WTC11 (cell line): ENCODE data around the gene MASP1. TPM values are rescaled to one million over a fixed set of nuclear protein-coding genes. Genes with fewer than 3 reads are reported as not detected.

ENCODE experiments used
- ATAC-seq: fragments of 200-7000 bp; cut with Tn5 transposase; 2 replicates; pipeline ENCODE4 v1.10.0; 2021; ENCODE audit warnings: mild to moderate bottlenecking, moderate library complexity
- CTCF ChIA-PET: fragments of 300-600 bp; sonication (Branson Sonifier 250); formaldehyde crosslinking; loops from one replicate; lab custom pipeline; 2021; ENCODE audit warnings: antibody characterized with exemption; lab: Charles Lee
- POLR2A ChIA-PET: fragments of 350-600 bp; sonication (Branson Sonifier 250); formaldehyde crosslinking; loops from one replicate; lab custom pipeline; 2021; ENCODE audit warnings: antibody characterized with exemption; lab: Charles Lee
- DNase-seq: peaks from one replicate; pipeline ENCODE4 v3.0.0; 2021; ENCODE audit warnings: low spot score
- H3K27ac Mint-ChIP-seq: 2 replicates; pipeline ENCODE4 v1.8.0; 2021; ENCODE audit warnings: mixed read lengths
- H3K27me3 Mint-ChIP-seq: 2 replicates; pipeline ENCODE4 v1.8.0; 2021; ENCODE audit warnings: low read depth, mild to moderate bottlenecking, moderate library complexity, mixed read lengths
- H3K36me3 Mint-ChIP-seq: 2 replicates; pipeline ENCODE4 v1.8.0; 2021; ENCODE audit warnings: mixed read lengths
- H3K4me1 Mint-ChIP-seq: 2 replicates; pipeline ENCODE4 v1.8.0; 2022; ENCODE audit warnings: mixed read lengths
- H3K4me3 Mint-ChIP-seq: 2 replicates; pipeline ENCODE4 v1.8.0; 2021; ENCODE audit warnings: mild to moderate bottlenecking, moderate library complexity, mixed read lengths
- H3K9me3 Mint-ChIP-seq: 2 replicates; pipeline ENCODE4 v1.8.0; 2021; ENCODE audit warnings: mixed read lengths
- ATF2 ChIP-seq: sonication (generic); formaldehyde crosslinking; IDR thresholded peaks from 2 replicates; pipeline ENCODE4 v1.8.1; 2022; ENCODE audit warnings: low read depth, missing genetic modification reagents, borderline replicate concordance
- ATF6 ChIP-seq: sonication (generic); formaldehyde crosslinking; IDR thresholded peaks from 2 replicates; pipeline ENCODE4 v1.8.1; 2023; ENCODE audit warnings: mild to moderate bottlenecking, missing genetic modification reagents
- CTCF ChIP-seq: fragments of 200-600 bp; IDR thresholded peaks from 2 replicates; pipeline ENCODE4 v1.8.0; 2022; ENCODE audit warnings: antibody characterized with exemption
- FOXK1 ChIP-seq: sonication (generic); formaldehyde crosslinking; IDR thresholded peaks from 2 replicates; pipeline ENCODE4 v1.8.0; 2022; ENCODE audit warnings: mild to moderate bottlenecking, moderate library complexity, missing genetic modification reagents
- FOXP1 ChIP-seq: sonication (generic); formaldehyde crosslinking; IDR thresholded peaks from 2 replicates; pipeline ENCODE4 v1.8.0; 2022; ENCODE audit warnings: missing genetic modification reagents, mild to moderate bottlenecking, moderate library complexity, borderline replicate concordance
- JUN ChIP-seq: sonication (generic); formaldehyde crosslinking; IDR thresholded peaks from 2 replicates; pipeline ENCODE4 v1.8.0; 2023; ENCODE audit warnings: mild to moderate bottlenecking, missing genetic modification reagents
- KAT7 ChIP-seq: sonication (generic); formaldehyde crosslinking; IDR thresholded peaks from 2 replicates; pipeline ENCODE4 v1.8.1; 2023; ENCODE audit warnings: missing genetic modification reagents, mild to moderate bottlenecking, borderline replicate concordance
- MXD4 ChIP-seq: fragments of 250-450 bp; sonication (Bioruptor Pico); IDR thresholded peaks from 2 replicates; pipeline ENCODE4 v1.8.0; 2021; ENCODE audit warnings: mild to moderate bottlenecking, moderate library complexity, borderline replicate concordance
- PRRX2 ChIP-seq: fragments of 250-450 bp; sonication (Bioruptor Pico); IDR thresholded peaks from 2 replicates; pipeline ENCODE4 v1.8.0; 2021; ENCODE audit warnings: mild to moderate bottlenecking
- RORB ChIP-seq: fragments of 250-450 bp; sonication (Bioruptor Pico); IDR thresholded peaks from 2 replicates; pipeline ENCODE4 v1.9.0; 2021; ENCODE audit warnings: mild to moderate bottlenecking
- TEAD1 ChIP-seq: sonication (generic); formaldehyde crosslinking; IDR thresholded peaks from 2 replicates; pipeline ENCODE4 v1.8.0; 2022; ENCODE audit warnings: mild to moderate bottlenecking, missing genetic modification reagents
- TEAD4 ChIP-seq: sonication (generic); formaldehyde crosslinking; IDR thresholded peaks from 2 replicates; pipeline ENCODE4 v1.8.0; 2022; ENCODE audit warnings: mild to moderate bottlenecking, missing genetic modification reagents
- ZBTB43 ChIP-seq: sonication (generic); formaldehyde crosslinking; IDR thresholded peaks from 2 replicates; pipeline ENCODE4 v1.8.1; 2023; ENCODE audit warnings: mild to moderate bottlenecking, missing genetic modification reagents
- ZNF219 ChIP-seq: sonication (generic); formaldehyde crosslinking; IDR thresholded peaks from 2 replicates; pipeline ENCODE4 v1.8.0; 2023; ENCODE audit warnings: missing genetic modification reagents, mild to moderate bottlenecking, borderline replicate concordance
- ZNF232 ChIP-seq: sonication (generic); formaldehyde crosslinking; IDR thresholded peaks from 2 replicates; pipeline ENCODE4 v1.8.0; 2022; ENCODE audit warnings: mild to moderate bottlenecking, missing genetic modification reagents
- ZNF396 ChIP-seq: fragments of 250-450 bp; sonication (Bioruptor Pico); IDR thresholded peaks from 2 replicates; pipeline ENCODE4 v1.8.0; 2021; ENCODE audit warnings: mild to moderate bottlenecking, moderate library complexity, borderline replicate concordance
- ZNF416 ChIP-seq: fragments of 250-450 bp; sonication (Bioruptor Pico); IDR thresholded peaks from 2 replicates; pipeline ENCODE4 v1.9.0; 2021; ENCODE audit warnings: mild to moderate bottlenecking, inconsistent platforms
- ZNF425 ChIP-seq: fragments of 250-450 bp; sonication (Bioruptor Pico); conservative IDR thresholded peaks from 2 replicates; pipeline ENCODE4 v1.9.0; 2021; ENCODE audit warnings: mild to moderate bottlenecking
- ZNF512 ChIP-seq: sonication (generic); formaldehyde crosslinking; IDR thresholded peaks from 2 replicates; pipeline ENCODE4 v1.8.1; 2022; ENCODE audit warnings: missing genetic modification reagents, borderline replicate concordance
- ZSCAN18 ChIP-seq: fragments of 250-450 bp; sonication (Bioruptor Pico); IDR thresholded peaks from 2 replicates; pipeline ENCODE4 v2.1.2; 2022; ENCODE audit warnings: mild to moderate bottlenecking, moderate library complexity
- total RNA-seq: library from RNA; stranded (reverse); gene quantifications from 3 replicates; pipeline ENCODE4 v1.2.3, GENCODE V29; 2021

The MASP1 gene
- total RNA-seq, 1 experiment from 2014 or later = 2.2 TPM

GRCh38 chr3:187291001-187291511 lies 481 bp downstream of the MASP1 start:
- H3K36me3 Mint-ChIP-seq = no peaks in the 10 kb centered on the region
- peak; percentile 51 for ATAC-seq
- TF ChIP-seq RORB (no peak), FOXK1 (CRISPR knock-in tag) (no peak), PRRX2 (no peak), ZNF396 (CRISPR knock-in tag) (no peak), ZNF512 (CRISPR knock-in tag) (no peak), ZBTB43 (no peak)
- H3K4me1 Mint-ChIP-seq = peaks cover 62% of the 10 kb centered on the region
- ChIA-PET CTCF (interaction anchor here (0.8 to 1.8 kb wide), 8 partner anchors 12 to 388 kb away, joined by 3 to 8 read pairs (median 4); partner anchors contain the start of gene RPL39L), POLR2A (no interaction called here)
- no peak overlapping the region for H3K27ac Mint-ChIP-seq
- peak overlapping the region; percentile 78 for H3K4me3 Mint-ChIP-seq
- H3K9me3 Mint-ChIP-seq = no peaks in the 10 kb centered on the region
- DNase-seq = no peak
- H3K27me3 Mint-ChIP-seq = peaks cover 7% of the 10 kb centered on the region

- ChIA-PET POLR2A (no interaction called here), CTCF (interaction anchor here (1.0 to 1.8 kb wide), 7 partner anchors 12 to 389 kb away, joined by 3 to 8 read pairs (median 4); no protein-coding TSS in a partner anchor)
- peaks cover 7% of the 10 kb centered on the region for H3K27me3 Mint-ChIP-seq
- H3K4me1 Mint-ChIP-seq = peaks cover 57% of the 10 kb centered on the region
- H3K27ac Mint-ChIP-seq = no peak overlapping the region
- peak overlapping the region; percentile 78 for H3K4me3 Mint-ChIP-seq
- ATAC-seq (no peak), DNase-seq (no peak)
- TF ChIP-seq MXD4 (no peak), ZNF232 (no peak), ZNF425 (CRISPR knock-in tag) (no peak), FOXP1 (CRISPR knock-in tag) (no peak)
- no peaks in the 10 kb centered on the region for H3K9me3 Mint-ChIP-seq
- H3K36me3 Mint-ChIP-seq = no peaks in the 10 kb centered on the region
These were observed 1.0 kb downstream of the MASP1 start for GRCh38 chr3:187290503-187290902.

GRCh38 chr3:187288855-187289605 lies 2.5 kb downstream of the MASP1 start:
- DNase-seq (no peak), ATAC-seq (no peak)
- no peaks in the 10 kb centered on the region for H3K36me3 Mint-ChIP-seq
- no peak overlapping the region for H3K27ac Mint-ChIP-seq
- H3K4me3 Mint-ChIP-seq = no peak overlapping the region
- no peaks in the 10 kb centered on the region for H3K9me3 Mint-ChIP-seq
- POLR2A ChIA-PET = no interaction called here
- peaks cover 7% of the 10 kb centered on the region for H3K27me3 Mint-ChIP-seq
- CTCF ChIA-PET = interaction anchor here (0.6 to 1.2 kb wide), 2 partner anchors 30 to 149 kb away, joined by 3 to 5 read pairs; partner anchors contain the start of gene RPL39L
- H3K4me1 Mint-ChIP-seq = peaks cover 55% of the 10 kb centered on the region
- TF ChIP-seq ATF6 (no peak), ZSCAN18 (no peak), CTCF (no peak), JUN (CRISPR knock-in tag) (no peak), TEAD1 (no peak), TEAD4 (CRISPR knock-in tag) (no peak), ATF2 (CRISPR knock-in tag) (no peak), ZNF219 (CRISPR knock-in tag) (no peak), KAT7 (no peak), ZNF416 (CRISPR knock-in tag) (no peak)
